ENCODE data around the gene BOC.

Gene BOC

GRCh38 chr3:113295463-113295862, 84.1 kb downstream of the BOC start:
- DNase-seq (ENCODE audit: low read depth, low spot score): no peak
- no peak for TF ChIP-seq CTCF (IDR thresholded peaks at IDR 0.05; ENCODE audit: low read depth, low read length)
- in situ Hi-C loops (cut with HindIII; ENCODE audit: low sequenced_read_pairs): no loop called here
- no peak overlapping the region for H3K4me3 ChIP-seq (ENCODE audit: low read depth, low read length)

GRCh38 chr3:113297287-113297686, 85.9 kb downstream of the BOC start:
- in situ Hi-C loops (cut with HindIII; ENCODE audit: low sequenced_read_pairs): no loop called here
- no peak for DNase-seq (ENCODE audit: low read depth, low spot score)
- no peak for TF ChIP-seq CTCF (IDR thresholded peaks at IDR 0.05; ENCODE audit: low read depth, low read length)
- no peak overlapping the region for H3K4me3 ChIP-seq (ENCODE audit: low read depth, low read length)

- H3K4me3 ChIP-seq (ENCODE audit: low read depth, low read length): no peak overlapping the region
- in situ Hi-C loops (cut with HindIII; ENCODE audit: low sequenced_read_pairs): no loop called here
These were observed 86.5 kb downstream of the BOC start for GRCh38 chr3:113297841-113298240.

GRCh38 chr3:113300596-113300995, 89.2 kb downstream of the BOC start:
- DNase-seq (ENCODE audit: low read depth, low spot score): no peak
- H3K4me3 ChIP-seq (ENCODE audit: low read depth, low read length): no peak overlapping the region
- in situ Hi-C loops (cut with HindIII; ENCODE audit: low sequenced_read_pairs): no loop called here
- TF ChIP-seq CTCF (IDR thresholded peaks at IDR 0.05; ENCODE audit: low read depth, low read length): no peak

More at GRCh38 chr3:113297841-113298240, 86.5 kb downstream of the BOC start:
- TF ChIP-seq CTCF (IDR thresholded peaks at IDR 0.05; ENCODE audit: low read depth, low read length): no peak
- no peak for DNase-seq (ENCODE audit: low read depth, low spot score)

- H3K4me3 ChIP-seq (ENCODE audit: low read depth, low read length): no peak overlapping the region
- no peak for DNase-seq (ENCODE audit: low read depth, low spot score)
- in situ Hi-C loops (cut with HindIII; ENCODE audit: low sequenced_read_pairs): no loop called here
- no peak for TF ChIP-seq CTCF (IDR thresholded peaks at IDR 0.05; ENCODE audit: low read depth, low read length)
These were observed 92.7 kb downstream of the BOC start for GRCh38 chr3:113304102-113304501.

GRCh38 chr3:113304856-113305540, 93.6 kb downstream of the BOC start:
- no peak for DNase-seq (ENCODE audit: low read depth, low spot score)
- no peak overlapping the region for H3K4me3 ChIP-seq (ENCODE audit: low read depth, low read length)
- TF ChIP-seq CTCF (IDR thresholded peaks at IDR 0.05; ENCODE audit: low read depth, low read length): no peak
- in situ Hi-C loops (cut with HindIII; ENCODE audit: low sequenced_read_pairs): no loop called here
